GM12878 (cell line): ENCODE data around the gene FOXK1. TPM values are rescaled to one million over a fixed set of nuclear protein-coding genes. Genes with fewer than 3 reads are reported as not detected.

ENCODE experiments used
- ATAC-seq: fragments of 200-7000 bp; cut with Tn5 transposase; 3 replicates; pipeline ENCODE4 v1.9.1; 2020; ENCODE audit warnings: mild to moderate bottlenecking, moderate library complexity
- BruUV-seq: library from RNA; stranded (reverse); fragments of 400-500 nt; replicated peaks from 2 replicates; lab custom pipeline; 2021; lab: Mats Ljungman, UMichigan
- CTCF ChIA-PET: fragments of 300-600 bp; sonication (Branson Sonifier 250); formaldehyde crosslinking; extraction: SDS; loops from one replicate; lab custom pipeline; 2021; ENCODE audit warnings: inconsistent platforms; lab: Yijun Ruan, JAX
- POLR2A ChIA-PET: fragments of 350-600 bp; formaldehyde crosslinking; extraction: SDS; loops from one replicate; lab custom pipeline; 2021; ENCODE audit warnings: inconsistent platforms; lab: Charles Lee
- RAD21 ChIA-PET: fragments of 300-600 bp; sonication (Branson Sonifier 250); formaldehyde crosslinking; loops from one replicate; lab custom pipeline; 2023; ENCODE audit warnings: antibody characterized with exemption; ENCODE audit not compliant: unreplicated experiment; lab: Charles Lee
- SMC1A ChIA-PET: fragments of 300-600 bp; sonication (Branson Sonifier 250); formaldehyde crosslinking; loops from one replicate; lab custom pipeline; 2023; ENCODE audit not compliant: unreplicated experiment, uncharacterized antibody; lab: Charles Lee
- DNase-seq: peaks from one replicate; pipeline ENCODE4 v3.0.0-alpha.2; 2011; ENCODE audit warnings: low read depth, low spot score
- FAIRE-seq: peaks from 3 replicates; lab custom pipeline; 2011; peaks lifted over from hg19 to GRCh38; lab: Jason Lieb, UNC
- H2AFZ ChIP-seq: 2 replicates; pipeline ENCODE4 v1.6.0; 2011; ENCODE audit warnings: low read depth, low read length, control low read depth; ENCODE audit not compliant: control insufficient read depth
- H3K27ac ChIP-seq: 2 replicates; pipeline ENCODE4 v1.5.1; 2011; ENCODE audit warnings: control low read depth; ENCODE audit not compliant: control insufficient read depth, insufficient read depth
- H3K27me3 ChIP-seq, 2 experiments: replicated peaks in 1 of 2; 2 replicates each; pipeline versions ENCODE4 v1.6.0 to v1.6.1; 2011; ENCODE audit warnings: low read length in 1 of 2; ENCODE audit not compliant: control insufficient read depth in 2 of 2, insufficient read depth in 2 of 2
- H3K36me3 ChIP-seq, 2 experiments: 2 replicates each; pipeline ENCODE4 v1.5.1; 2011; ENCODE audit warnings: low read length in 1 of 2; ENCODE audit not compliant: control insufficient read depth in 2 of 2, insufficient read depth in 2 of 2
- H3K4me1 ChIP-seq: 2 replicates; pipeline ENCODE4 v1.6.1; 2011; ENCODE audit warnings: mild to moderate bottlenecking, low read length, moderate library complexity, mixed read lengths; ENCODE audit not compliant: control insufficient read depth, insufficient read depth
- H3K4me2 ChIP-seq: 2 replicates; pipeline ENCODE4 v1.6.0; 2011; ENCODE audit warnings: control low read depth; ENCODE audit not compliant: control insufficient read depth, insufficient read depth
- H3K4me3 ChIP-seq: fragments of 200-600 bp; sonication (generic); 2 replicates; pipeline ENCODE4 v1.5.1; 2016
- H3K79me2 ChIP-seq: 2 replicates; pipeline ENCODE4 v1.6.0; 2011; ENCODE audit warnings: low read length; ENCODE audit not compliant: control insufficient read depth, insufficient read depth
- H3K9ac ChIP-seq: 2 replicates; pipeline ENCODE4 v1.8.0; 2011; ENCODE audit warnings: low read length, control low read depth, mixed read lengths; ENCODE audit not compliant: control insufficient read depth, insufficient read depth
- H3K9me3 ChIP-seq: replicated peaks from 3 replicates; pipeline ENCODE4 v1.5.1; 2011; ENCODE audit warnings: mild to moderate bottlenecking, low read length; ENCODE audit not compliant: control insufficient read depth, insufficient read depth
- H4K20me1 ChIP-seq: 2 replicates; pipeline ENCODE4 v1.6.0; 2011; ENCODE audit not compliant: control insufficient read depth, insufficient read depth
- BCL11A ChIP-seq: IDR thresholded peaks from 2 replicates; pipeline ENCODE4 v1.6.1; 2011; ENCODE audit warnings: low read depth, low read length
- FOXM1 ChIP-seq: IDR thresholded peaks from 2 replicates; pipeline ENCODE4 v1.6.1; 2012; ENCODE audit warnings: low read depth, mild to moderate bottlenecking, inconsistent platforms, low read length, moderate library complexity
- GABPA ChIP-seq: IDR thresholded peaks from 2 replicates; pipeline ENCODE4 v1.6.1; 2014; ENCODE audit warnings: antibody characterized with exemption, low read depth, mild to moderate bottlenecking, inconsistent platforms
- NBN ChIP-seq: fragments of 450-650 bp; IDR thresholded peaks from 2 replicates; pipeline ENCODE4 v1.6.1; 2016
- NFIC ChIP-seq: IDR thresholded peaks from 2 replicates; pipeline ENCODE4 v1.6.1; 2012; ENCODE audit warnings: low read depth, mild to moderate bottlenecking, inconsistent platforms, low read length, moderate library complexity
- SMARCA5 ChIP-seq: fragments of 450-650 bp; IDR thresholded peaks from 2 replicates; pipeline ENCODE4 v1.6.1; 2017; ENCODE audit warnings: mild to moderate bottlenecking
- TCF3 ChIP-seq: IDR thresholded peaks from 2 replicates; pipeline ENCODE4 v1.6.1; 2012; ENCODE audit warnings: low read depth, mild to moderate bottlenecking, low read length, borderline replicate concordance; ENCODE audit not compliant: insufficient read depth
- WGBS: methylation state at CpG from one replicate; pipeline ENCODE4 v1.1.6; 2016; ENCODE audit warnings: low lambda C conversion rate; ENCODE audit not compliant: insufficient replicate concordance, insufficient coverage; ENCODE audit errors: missing lambda C conversion rate; 5-methylcytosine and 5-hydroxymethylcytosine counted together
- in situ Hi-C: fragments of 300-500 bp; cut with MboI; formaldehyde crosslinking; loops from 9 replicates; pipeline ENCODE4 v1.14.3; 2018; ENCODE audit warnings: mixed read lengths
- intact Hi-C: fragments of 100-400 bp; cut with micrococcal nuclease; formaldehyde crosslinking; loops from one replicate; pipeline ENCODE4 v1.14.2; 2022; ENCODE audit not compliant: unreplicated experiment
- polyA plus RNA-seq, 11 experiments: library from polyadenylated mRNA; depleted of rRNA in 4 of 11; unstranded in 6 of 11; stranded (reverse) in 5 of 11; fragments of >200 nt; fragmentation: Nextera tagmentation in 4 of 11; fragmentation: Illumina TruSeq in 1 of 11; extraction: Ambion mirVana in 4 of 11; extraction: Trizol in 1 of 11; gene quantifications; 1 replicate in 1 of 11; 2 replicates in 10 of 11; pipeline versions ENCODE4 v1.2.1 to v1.2.3, GENCODE V29; 2011 to 2016; ENCODE audit warnings: inconsistent platforms in 2 of 11, missing spikeins in 2 of 11, low read depth in 1 of 11
- total RNA-seq, 4 experiments: library from RNA; depleted of rRNA in 3 of 4; stranded (reverse); fragments of >200 nt in 3 of 4; fragmentation: Illumina TruSeq in 1 of 4; extraction: Trizol in 1 of 4; gene quantifications; 2 replicates each; pipeline versions ENCODE4 v1.2.1 to v1.2.3, GENCODE V29; 2013 to 2021
- TF ChIP-seq, protein P1 (sequence below): IDR thresholded peaks from 2 replicates; pipeline ENCODE4 v1.6.1; 2011; ENCODE audit warnings: low read depth, low read length, improper control_type of control experiment, borderline replicate concordance
- TF ChIP-seq, protein P2 (sequence below): fragments of 150-350 bp; IDR thresholded peaks from 2 replicates; pipeline ENCODE4 v1.6.1; 2014; ENCODE audit warnings: mild to moderate bottlenecking, low read depth, low read length

The FOXK1 gene
- total and polyA plus RNA-seq, 10 of the 15 experiments (the other 5 are each of a cell fraction or from before 2014, with no cell fraction given): 0.24 to 31.8 (median 4.5) TPM

DNA sequence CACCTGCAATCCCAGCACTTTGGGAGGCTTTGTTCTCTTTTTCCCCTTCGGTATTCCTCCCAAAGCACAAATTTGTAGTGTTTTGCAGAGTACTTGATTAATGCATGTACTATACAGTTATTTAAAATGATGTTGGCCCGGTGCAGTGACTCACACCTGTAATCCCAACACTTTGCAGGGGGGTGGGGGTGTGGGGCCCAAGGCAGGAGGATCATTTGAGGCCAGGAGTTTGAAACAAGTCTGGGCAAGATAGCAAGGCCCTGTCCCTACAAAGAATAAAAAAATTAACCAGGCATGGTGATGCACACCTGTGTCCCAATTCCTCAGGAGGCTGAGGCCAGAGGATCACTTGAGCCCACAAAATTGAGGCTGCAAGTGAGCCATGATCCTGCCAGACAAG lies 26.8 kb upstream of the FOXK1 start:
- Histone ChIP-seq H3K9me3 (peaks cover 3% of the 10 kb centered on the region; the same call in 1 of the 3 replicates), H3K36me3 (no peaks in the 10 kb centered on the region), H4K20me1 (no peaks in the 10 kb centered on the region), H3K4me1 (no peaks in the 10 kb centered on the region), H2AFZ (no peak overlapping the region), H3K9ac (no peak overlapping the region), H3K79me2 (no peaks in the 10 kb centered on the region), H3K4me3 (no peak overlapping the region), H3K27me3 (no peaks in the 10 kb centered on the region), H3K4me2 (no peak overlapping the region), H3K27ac (no peak overlapping the region)
- intact Hi-C loops (no loop called here), in situ Hi-C loops (no loop called here)
- TF ChIP-seq TCF3 (no peak), NFIC (no peak), SMARCA5 (no peak), NBN (no peak), FOXM1 (no peak), GABPA (no peak), BCL11A (no peak)
- TF ChIP-seq, protein P1, sequence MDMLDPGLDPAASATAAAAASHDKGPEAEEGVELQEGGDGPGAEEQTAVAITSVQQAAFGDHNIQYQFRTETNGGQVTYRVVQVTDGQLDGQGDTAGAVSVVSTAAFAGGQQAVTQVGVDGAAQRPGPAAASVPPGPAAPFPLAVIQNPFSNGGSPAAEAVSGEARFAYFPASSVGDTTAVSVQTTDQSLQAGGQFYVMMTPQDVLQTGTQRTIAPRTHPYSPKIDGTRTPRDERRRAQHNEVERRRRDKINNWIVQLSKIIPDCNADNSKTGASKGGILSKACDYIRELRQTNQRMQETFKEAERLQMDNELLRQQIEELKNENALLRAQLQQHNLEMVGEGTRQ: no peak
- TF ChIP-seq, protein P2, sequence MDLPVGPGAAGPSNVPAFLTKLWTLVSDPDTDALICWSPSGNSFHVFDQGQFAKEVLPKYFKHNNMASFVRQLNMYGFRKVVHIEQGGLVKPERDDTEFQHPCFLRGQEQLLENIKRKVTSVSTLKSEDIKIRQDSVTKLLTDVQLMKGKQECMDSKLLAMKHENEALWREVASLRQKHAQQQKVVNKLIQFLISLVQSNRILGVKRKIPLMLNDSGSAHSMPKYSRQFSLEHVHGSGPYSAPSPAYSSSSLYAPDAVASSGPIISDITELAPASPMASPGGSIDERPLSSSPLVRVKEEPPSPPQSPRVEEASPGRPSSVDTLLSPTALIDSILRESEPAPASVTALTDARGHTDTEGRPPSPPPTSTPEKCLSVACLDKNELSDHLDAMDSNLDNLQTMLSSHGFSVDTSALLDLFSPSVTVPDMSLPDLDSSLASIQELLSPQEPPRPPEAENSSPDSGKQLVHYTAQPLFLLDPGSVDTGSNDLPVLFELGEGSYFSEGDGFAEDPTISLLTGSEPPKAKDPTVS: no peak
- BruUV-seq: no TSS peak
- RAD21 ChIA-PET: no interaction called here
- POLR2A ChIA-PET: no interaction called here
- CTCF ChIA-PET: no interaction called here
- WGBS: 58% methylated on average over 2 of the region's 2 CpGs
- DNase-seq (no peak), FAIRE-seq (no peak), ATAC-seq (no peak)
- SMC1A ChIA-PET: no interaction called here
